Caco-2 (cell line): ENCODE measurements around the gene CPNE1. TPM values are rescaled to one million over a fixed set of nuclear protein-coding genes. Genes with fewer than 3 reads are reported as not detected.

Experiments
- BruUV-seq: library from RNA; stranded (reverse); fragments of 400-500 nt; replicated peaks from 2 replicates; lab custom pipeline; 2021; lab: Mats Ljungman, UMichigan
- CTCF ChIA-PET: fragments of 300-600 bp; sonication (Branson Sonifier 250); formaldehyde crosslinking; loops from one replicate; lab custom pipeline; 2022; ENCODE audit warnings: antibody characterized with exemption; lab: Charles Lee
- POLR2A ChIA-PET: fragments of 300-600 bp; sonication (Branson Sonifier 250); formaldehyde crosslinking; loops from one replicate; lab custom pipeline; 2022; ENCODE audit warnings: antibody characterized with exemption; lab: Charles Lee
- DNase-seq, 2 experiments: peaks; one replicate each; pipeline versions ENCODE4 v3.0.0 to v3.0.0-alpha.2; 2020 to 2022
- H3K27me3 ChIP-seq: replicated peaks from 2 replicates; pipeline ENCODE4 v1.6.0; 2011; ENCODE audit warnings: low read length; ENCODE audit not compliant: control insufficient read depth, insufficient read depth
- H3K36me3 ChIP-seq: 2 replicates; pipeline ENCODE4 v1.5.1; 2011; ENCODE audit warnings: low read length; ENCODE audit not compliant: control insufficient read depth, insufficient read depth
- H3K4me1 ChIP-seq: fragments of 250-450 bp; sonication (Bioruptor Pico); 2 replicates; pipeline ENCODE4 v1.5.1; 2020; ENCODE audit warnings: mild to moderate bottlenecking
- H3K4me3 ChIP-seq: 2 replicates; pipeline ENCODE4 v1.5.1; 2011; ENCODE audit warnings: low read depth, mild to moderate bottlenecking, control low read depth, low read length
- H3K9me3 ChIP-seq: fragments of 250-450 bp; sonication (Bioruptor Pico); 2 replicates; pipeline ENCODE4 v1.5.1; 2020; ENCODE audit warnings: mild to moderate bottlenecking, moderate library complexity
- H3K27ac Mint-ChIP-seq: one replicate; pipeline ENCODE4 v1.8.0; 2022; ENCODE audit warnings: mixed read lengths; ENCODE audit not compliant: unreplicated experiment
- H3K27me3 Mint-ChIP-seq: one replicate; pipeline ENCODE4 v1.8.0; 2022; ENCODE audit warnings: mixed read lengths; ENCODE audit not compliant: insufficient read depth, unreplicated experiment
- H3K36me3 Mint-ChIP-seq: one replicate; pipeline ENCODE4 v1.8.0; 2022; ENCODE audit warnings: mild to moderate bottlenecking, mixed read lengths; ENCODE audit not compliant: insufficient read depth, unreplicated experiment
- H3K4me1 Mint-ChIP-seq: one replicate; pipeline ENCODE4 v1.8.0; 2022; ENCODE audit warnings: low read depth, mixed read lengths; ENCODE audit not compliant: unreplicated experiment
- H3K4me3 Mint-ChIP-seq: one replicate; pipeline ENCODE4 v1.8.0; 2022; ENCODE audit warnings: mild to moderate bottlenecking, moderate library complexity, mixed read lengths; ENCODE audit not compliant: unreplicated experiment
- H3K9me3 Mint-ChIP-seq: one replicate; pipeline ENCODE4 v1.8.0; 2022; ENCODE audit warnings: mixed read lengths; ENCODE audit not compliant: unreplicated experiment
- CTCF ChIP-seq, 2 experiments: fragments of 200-600 bp in 1 of 2; IDR thresholded peaks; 1 replicate in 1 of 2; 2 replicates in 1 of 2; pipeline versions ENCODE4 v1.5.1 to v1.8.0; 2011 to 2022; ENCODE audit warnings: antibody characterized with exemption in 1 of 2, control low read depth in 1 of 2, inconsistent platforms in 1 of 2, low read depth in 1 of 2, low read length in 1 of 2, mild to moderate bottlenecking in 1 of 2, moderate library complexity in 1 of 2; ENCODE audit not compliant: insufficient read depth in 1 of 2, severe bottlenecking in 1 of 2, unreplicated experiment in 1 of 2
- intact Hi-C: fragments of 100-400 bp; cut with micrococcal nuclease; formaldehyde crosslinking; loops from one replicate; pipeline ENCODE4 v1.10.0; 2022; ENCODE audit not compliant: unreplicated experiment
- total RNA-seq: library from RNA; stranded (reverse); gene quantifications from 2 replicates; pipeline ENCODE4 v1.2.3, GENCODE V29; 2022

CPNE1 gene
- total RNA-seq, 1 experiment from 2014 or later = 833 TPM

GRCh38 chr20:35657271-35657670 lies 7.4 kb downstream of the CPNE1 start:
- no peak for DNase-seq
- H3K4me1 Mint-ChIP-seq = peaks cover 18% of the 10 kb centered on the region
- H3K4me3 Mint-ChIP-seq = no peak overlapping the region
- BruUV-seq = no TSS peak
- intact Hi-C loops = no loop called here
- H3K36me3 Mint-ChIP-seq = peaks cover 17% of the 10 kb centered on the region
- H3K27ac Mint-ChIP-seq = no peak overlapping the region
- Histone ChIP-seq H3K9me3 (no peaks in the 10 kb centered on the region), H3K4me1 (peaks cover 19% of the 10 kb centered on the region), H3K36me3 (peaks cover 9% of the 10 kb centered on the region), H3K4me3 (no peak overlapping the region), H3K27me3 (no peaks in the 10 kb centered on the region)
- ChIA-PET POLR2A (no interaction called here), CTCF (no interaction called here)
- TF ChIP-seq CTCF (IDR thresholded peaks at IDR 0.05; ENCODE audit: insufficient read depth in 1 of 2, low read depth in 1 of 2, low read length in 1 of 2, severe bottlenecking in 1 of 2, unreplicated experiment in 1 of 2) = no peak
- no peaks in the 10 kb centered on the region for H3K27me3 Mint-ChIP-seq
- H3K9me3 Mint-ChIP-seq = no peaks in the 10 kb centered on the region

GRCh38 chr20:35654415-35654814 lies 10.3 kb downstream of the CPNE1 start:
- no peaks in the 10 kb centered on the region for H3K9me3 Mint-ChIP-seq
- no peak for DNase-seq
- ChIA-PET POLR2A (no interaction called here), CTCF (no interaction called here)
- no peaks in the 10 kb centered on the region for H3K27me3 Mint-ChIP-seq
- no peak for TF ChIP-seq CTCF (IDR thresholded peaks at IDR 0.05; ENCODE audit: insufficient read depth in 1 of 2, low read depth in 1 of 2, low read length in 1 of 2, severe bottlenecking in 1 of 2, unreplicated experiment in 1 of 2)
- H3K36me3 Mint-ChIP-seq = peaks cover 28% of the 10 kb centered on the region
- no peak overlapping the region for H3K4me3 Mint-ChIP-seq
- no peak overlapping the region for H3K4me3 ChIP-seq
- no peaks in the 10 kb centered on the region for H3K27me3 ChIP-seq
- H3K4me1 ChIP-seq = no peaks in the 10 kb centered on the region
- intact Hi-C loops = no loop called here
- peaks cover 13% of the 10 kb centered on the region for H3K4me1 Mint-ChIP-seq
- H3K36me3 ChIP-seq = peaks cover 11% of the 10 kb centered on the region
- no peaks in the 10 kb centered on the region for H3K9me3 ChIP-seq
- no TSS peak for BruUV-seq
- H3K27ac Mint-ChIP-seq = no peak overlapping the region

- ChIA-PET POLR2A (no interaction called here), CTCF (no interaction called here)
- Mint-ChIP-seq H3K27ac (no peak overlapping the region), H3K27me3 (no peaks in the 10 kb centered on the region), H3K4me3 (no peak overlapping the region), H3K4me1 (peaks cover 13% of the 10 kb centered on the region), H3K9me3 (no peaks in the 10 kb centered on the region), H3K36me3 (peaks cover 33% of the 10 kb centered on the region)
- TSS peak; percentile 1 for BruUV-seq
- no peak for DNase-seq
- TF ChIP-seq CTCF (IDR thresholded peaks at IDR 0.05; ENCODE audit: insufficient read depth in 1 of 2, low read depth in 1 of 2, low read length in 1 of 2, severe bottlenecking in 1 of 2, unreplicated experiment in 1 of 2) = no peak
- H3K27me3 ChIP-seq = no peaks in the 10 kb centered on the region
- H3K4me1 ChIP-seq = no peaks in the 10 kb centered on the region
- intact Hi-C loops = no loop called here
- no peaks in the 10 kb centered on the region for H3K9me3 ChIP-seq
- peaks cover 11% of the 10 kb centered on the region for H3K36me3 ChIP-seq
- no peak overlapping the region for H3K4me3 ChIP-seq
Observed at GRCh38 chr20:35653893-35654292, 10.8 kb downstream of the CPNE1 start.
